Measurements from ENCODE around the gene DRAM2. TPM values are rescaled to one million over a fixed set of nuclear protein-coding genes. Genes with fewer than 3 reads are reported as not detected.

DRAM2 gene
- total and polyA plus RNA-seq, 2 donors (not counting 3 experiments of a cell fraction or from before 2014, with no cell fraction given), result 21.7 to 55.9 TPM

DNA sequence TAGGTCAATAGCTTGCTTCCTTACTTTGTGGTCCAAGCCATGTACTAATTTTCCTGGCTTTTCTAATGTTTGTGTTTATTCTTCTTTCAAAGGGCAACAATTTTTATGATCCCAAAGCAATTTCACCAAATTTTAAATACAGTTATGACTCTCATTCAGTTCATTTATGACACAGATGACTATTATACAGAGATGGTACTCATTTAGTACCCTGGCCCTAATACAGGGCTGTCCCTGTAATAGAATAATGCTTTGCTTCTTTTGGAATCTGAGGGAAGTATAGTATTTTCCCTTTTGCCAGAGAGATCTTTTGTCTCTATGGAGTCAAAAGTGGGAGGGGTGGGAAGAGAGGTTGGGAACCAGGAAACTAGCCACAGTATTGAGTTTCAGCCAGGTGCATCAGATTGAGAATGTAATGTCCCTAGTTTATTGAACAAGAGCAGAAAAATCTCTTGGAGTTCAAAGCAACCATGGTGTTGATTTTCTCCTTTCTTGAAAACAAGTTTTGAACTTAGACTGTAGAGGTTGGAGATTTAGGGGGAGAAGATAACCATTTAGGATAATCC lies 40.2 kb upstream of the DRAM2 start:
- DNase-seq (ENCODE audit: low read depth, low spot score) (no peak), FAIRE-seq (no peak)
- Histone ChIP-seq H4K20me1 (replicated peaks; ENCODE audit: control insufficient read depth, extremely low read depth, insufficient read depth, low read length) (no peaks in the 10 kb centered on the region), H3K79me2 (ENCODE audit: control insufficient read depth, insufficient read depth, low read length) (no peaks in the 10 kb centered on the region), H3K9me1 (replicated peaks; ENCODE audit: control insufficient read depth, extremely low read depth, insufficient read depth, low read length) (no peaks in the 10 kb centered on the region), H3K4me3 (replicated peaks in 1 of 3; ENCODE audit: insufficient read depth in 1 of 3, low read depth in 1 of 3, low read length in 3 of 3) (no peak overlapping the region), H3K4me2 (ENCODE audit: insufficient read depth, low read length) (no peak overlapping the region), H3K27me3 (ENCODE audit: control insufficient read depth in 2 of 2, insufficient read depth in 2 of 2, low read length in 2 of 2) (no peaks in the 10 kb centered on the region), H2AFZ (ENCODE audit: low read depth, low read length) (no peak overlapping the region), H3K9ac (replicated peaks; ENCODE audit: extremely low read depth, insufficient read depth, low read length) (no peak overlapping the region), H3K27ac (ENCODE audit: insufficient read depth, low read depth, low read length) (no peak overlapping the region), H3K36me3 (ENCODE audit: control insufficient read depth in 2 of 2, extremely low read depth in 1 of 2, insufficient read depth in 2 of 2, low read length in 2 of 2) (peaks cover 2 to 4% of the 10 kb centered on the region in 2 experiments), H3K9me3 (replicated peaks; ENCODE audit: control insufficient read depth, insufficient read depth, low read length) (no peaks in the 10 kb centered on the region), H3K4me1 (ENCODE audit: control insufficient read depth, extremely low read depth, insufficient read depth, low read length) (no peaks in the 10 kb centered on the region)
- BruUV-seq (replicated peaks), result no TSS peak
- intact Hi-C loops (cut with micrococcal nuclease) (no loop called here), dilution Hi-C loops (cut with MboI; ENCODE audit: extremely low pct_ligation_motif_present, low sequenced_read_pairs) (no loop called here)
- TF ChIP-seq POLR2A (IDR thresholded peaks at IDR 0.05; ENCODE audit: low read depth, low read length) (no peak), POLR2AphosphoS5 (IDR thresholded peaks at IDR 0.05; ENCODE audit: insufficient read depth, low read depth, low read length) (no peak), JUN (IDR thresholded peaks at IDR 0.05; ENCODE audit: borderline replicate concordance, insufficient read depth, insufficient read length, low read depth) (no peak), MYC (IDR thresholded peaks at IDR 0.05; ENCODE audit: low read depth, low read length) (no peak), GATA2 (IDR thresholded peaks at IDR 0.05; ENCODE audit: insufficient read depth, insufficient read length, low read depth, low read length) (no peak), EZH2 (IDR thresholded peaks at IDR 0.05; ENCODE audit: borderline replicate concordance, low read depth, low read length, severe bottlenecking) (no peak), FOS (IDR thresholded peaks at IDR 0.05; ENCODE audit: borderline replicate concordance, insufficient read depth, low read length) (no peak)
- TF ChIP-seq, protein P1, sequence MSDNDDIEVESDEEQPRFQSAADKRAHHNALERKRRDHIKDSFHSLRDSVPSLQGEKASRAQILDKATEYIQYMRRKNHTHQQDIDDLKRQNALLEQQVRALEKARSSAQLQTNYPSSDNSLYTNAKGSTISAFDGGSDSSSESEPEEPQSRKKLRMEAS (IDR thresholded peaks at IDR 0.05; ENCODE audit: insufficient read depth, insufficient read length), result no peak
- TF ChIP-seq, protein P2, sequence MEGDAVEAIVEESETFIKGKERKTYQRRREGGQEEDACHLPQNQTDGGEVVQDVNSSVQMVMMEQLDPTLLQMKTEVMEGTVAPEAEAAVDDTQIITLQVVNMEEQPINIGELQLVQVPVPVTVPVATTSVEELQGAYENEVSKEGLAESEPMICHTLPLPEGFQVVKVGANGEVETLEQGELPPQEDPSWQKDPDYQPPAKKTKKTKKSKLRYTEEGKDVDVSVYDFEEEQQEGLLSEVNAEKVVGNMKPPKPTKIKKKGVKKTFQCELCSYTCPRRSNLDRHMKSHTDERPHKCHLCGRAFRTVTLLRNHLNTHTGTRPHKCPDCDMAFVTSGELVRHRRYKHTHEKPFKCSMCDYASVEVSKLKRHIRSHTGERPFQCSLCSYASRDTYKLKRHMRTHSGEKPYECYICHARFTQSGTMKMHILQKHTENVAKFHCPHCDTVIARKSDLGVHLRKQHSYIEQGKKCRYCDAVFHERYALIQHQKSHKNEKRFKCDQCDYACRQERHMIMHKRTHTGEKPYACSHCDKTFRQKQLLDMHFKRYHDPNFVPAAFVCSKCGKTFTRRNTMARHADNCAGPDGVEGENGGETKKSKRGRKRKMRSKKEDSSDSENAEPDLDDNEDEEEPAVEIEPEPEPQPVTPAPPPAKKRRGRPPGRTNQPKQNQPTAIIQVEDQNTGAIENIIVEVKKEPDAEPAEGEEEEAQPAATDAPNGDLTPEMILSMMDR (IDR thresholded peaks at IDR 0.05; ENCODE audit: extremely low read depth in 1 of 2, insufficient read depth in 1 of 2, low read depth in 1 of 2, low read length in 2 of 2), result no peak
- POLR2A ChIA-PET, result no interaction called here
- CTCF ChIA-PET, result interaction anchor here (1.4 kb wide), 1 partner anchor 11 kb away, joined by 3 read pairs; no protein-coding TSS in a partner anchor
